Effector CD8-positive, alpha-beta T cell (primary cell): ENCODE measurements around the gene POU2F1.

Experiments used
- DNase-seq: peaks from one replicate; lab custom pipeline; 2025; lab: John Stamatoyannopoulos, UW

POU2F1 gene

GRCh38 chr1:167423684-167424619 is 203.3 kb downstream of the POU2F1 start:
- DNase-seq = no peak

- no peak for DNase-seq
These were observed 204.8 kb downstream of the POU2F1 start for GRCh38 chr1:167425482-167425881.

- DNase-seq = no peak
These were observed 206.0 kb downstream of the POU2F1 start for GRCh38 chr1:167426716-167427115.

- no peak for DNase-seq
These were observed 207.2 kb downstream of the POU2F1 start for GRCh38 chr1:167427848-167428247.

- no peak for DNase-seq
These were observed 207.7 kb downstream of the POU2F1 start for GRCh38 chr1:167428395-167428794.

- no peak for DNase-seq
These were observed 208.9 kb downstream of the POU2F1 start for GRCh38 chr1:167429612-167430011.

- no peak for DNase-seq
These were observed 209.6 kb downstream of the POU2F1 start for GRCh38 chr1:167430134-167430848.

GRCh38 chr1:167430849-167431242 is 210.2 kb downstream of the POU2F1 start:
- no peak for DNase-seq

GRCh38 chr1:167431261-167431908 is 210.7 kb downstream of the POU2F1 start:
- DNase-seq = no peak

- DNase-seq = no peak
These were observed 211.4 kb downstream of the POU2F1 start for GRCh38 chr1:167431909-167432650.

- DNase-seq = no peak
These were observed 212.1 kb downstream of the POU2F1 start for GRCh38 chr1:167432780-167433179.

- DNase-seq = no peak
These were observed 213.2 kb downstream of the POU2F1 start for GRCh38 chr1:167433884-167434283.

GRCh38 chr1:167434306-167434705 is 213.6 kb downstream of the POU2F1 start:
- DNase-seq = no peak

GRCh38 chr1:167435484-167435883 is 214.8 kb downstream of the POU2F1 start:
- DNase-seq = no peak

- DNase-seq = no peak
These were observed 217.8 kb downstream of the POU2F1 start for GRCh38 chr1:167438171-167439138.

GRCh38 chr1:167439301-167439988 is 218.8 kb downstream of the POU2F1 start:
- DNase-seq = no peak

- no peak for DNase-seq
These were observed 219.7 kb downstream of the POU2F1 start for GRCh38 chr1:167440345-167440744.

- no peak for DNase-seq
These were observed 220.1 kb downstream of the POU2F1 start for GRCh38 chr1:167440776-167441175.

GRCh38 chr1:167441222-167441621 is 220.5 kb downstream of the POU2F1 start:
- DNase-seq = no peak
